Erythroblast (primary cell): Measurements from ENCODE around the gene SEMA7A.

Source experiments
- GATA1 ChIP-seq: IDR thresholded peaks from 2 replicates; pipeline ENCODE4 v1.6.1; 2011; ENCODE audit warnings: low read depth, mild to moderate bottlenecking, control low read depth, low read length, moderate library complexity
- POLR2A ChIP-seq: IDR thresholded peaks from 2 replicates; pipeline ENCODE4 v1.6.1; 2011; ENCODE audit warnings: mild to moderate bottlenecking, low read length

GRCh38 chr15:74399100-74399499 lies 34.7 kb downstream of the SEMA7A start:
- TF ChIP-seq POLR2A: no peak
- no peak for TF ChIP-seq GATA1
